Testis (tissue), 3 donors: ENCODE data around the gene WDFY2. TPM values are rescaled to one million over a fixed set of nuclear protein-coding genes. Genes with fewer than 3 reads are reported as not detected.

Source experiments
- DNase-seq: peaks from one replicate; pipeline ENCODE4 v3.0.0-alpha.2; 2019
- H3K27ac ChIP-seq, 2 donors: fragments of 200-600 bp; sonication (generic); one replicate each; pipeline ENCODE4 v1.5.1; 2019
- H3K27me3 ChIP-seq: fragments of 200-600 bp; sonication (generic); one replicate; pipeline ENCODE4 v1.5.1; 2019
- H3K36me3 ChIP-seq: fragments of 200-600 bp; sonication (generic); one replicate; pipeline ENCODE4 v1.5.1; 2017; ENCODE audit warnings: low read depth; ENCODE audit errors: missing control alignments
- H3K4me1 ChIP-seq: fragments of 200-600 bp; sonication (generic); one replicate; pipeline ENCODE4 v1.5.1; 2019
- H3K4me3 ChIP-seq, 2 donors: fragments of 200-600 bp; sonication (generic); one replicate each; pipeline ENCODE4 v1.5.1; 2017 to 2019
- H3K9me3 ChIP-seq: fragments of 200-600 bp; sonication (generic); one replicate; pipeline ENCODE4 v1.5.1; 2017
- CTCF ChIP-seq, 3 experiments: fragments of 450-650 bp in 2 of 3; fragments of 200-600 bp in 1 of 3; sonication (generic) in 1 of 3; IDR thresholded peaks; one replicate each; pipeline ENCODE4 v1.5.1; 2016 to 2019; ENCODE audit warnings: antibody characterized with exemption in 3 of 3, mild to moderate bottlenecking in 2 of 3, moderate library complexity in 1 of 3
- POLR2A ChIP-seq: fragments of 450-650 bp; IDR thresholded peaks from one replicate; pipeline ENCODE4 v1.6.1; 2017; ENCODE audit warnings: antibody characterized with exemption, mild to moderate bottlenecking, moderate library complexity
- WGBS, 2 donors: methylation state at CpG; one replicate each; pipeline ENCODE4 v1.1.5; 2018; 5-methylcytosine and 5-hydroxymethylcytosine counted together
- intact Hi-C: fragments of 100-400 bp; cut with DNase I; formaldehyde crosslinking; loops from one replicate; pipeline ENCODE4 v1.15.1; 2023; ENCODE audit warnings: low total_unique reads
- polyA plus RNA-seq: library from polyadenylated mRNA; stranded (reverse); fragments of 350-450 nt; fragmentation: Illumina TruSeq; extraction: RNeasy Lipid Tissue Mini Kit (QIAGEN cat#74804); gene quantifications from one replicate; pipeline ENCODE4 v1.2.3, GENCODE V29; 2014; ENCODE audit warnings: low read depth, low replicate concordance; ENCODE audit not compliant: insufficient read depth
- total RNA-seq, 2 donors: library from RNA; depleted of rRNA; stranded (reverse); fragments of >200 nt; gene quantifications; one replicate each; pipeline ENCODE4 v1.2.3, GENCODE V29; 2016

Gene WDFY2
- total and polyA plus RNA-seq, 3 donors from 2014 or later, result 17.1 to 45.8 (median 36.1) TPM

GRCh38 chr13:51805313-51805712 lies 221.1 kb downstream of the WDFY2 start:
- Histone ChIP-seq H3K4me1 (peaks cover 30% of the 10 kb centered on the region), H3K9me3 (no peaks in the 10 kb centered on the region), H3K27ac (peak overlapping the region in 1 of 2 donors; percentile 99), H3K4me3 (no peak overlapping the region), H3K27me3 (no peaks in the 10 kb centered on the region), H3K36me3 (no peaks in the 10 kb centered on the region)
- intact Hi-C loops, result no loop called here
- DNase-seq, result no peak
- 83 to 88% methylated on average over 4 of the region's 4 CpGs for WGBS, 2 donors
- no peak for TF ChIP-seq CTCF (IDR thresholded peaks at IDR 0.05)
- TF ChIP-seq POLR2A, result no peak

GRCh38 chr13:51805925-51806324 lies 221.7 kb downstream of the WDFY2 start:
- Histone ChIP-seq H3K4me1 (peaks cover 30% of the 10 kb centered on the region), H3K9me3 (no peaks in the 10 kb centered on the region), H3K27me3 (no peaks in the 10 kb centered on the region), H3K27ac (no peak overlapping the region), H3K36me3 (no peaks in the 10 kb centered on the region), H3K4me3 (no peak overlapping the region)
- intact Hi-C loops, result no loop called here
- 93% methylated on average over 2 of the region's 2 CpGs for WGBS, 2 donors
- DNase-seq, result no peak
- no peak for TF ChIP-seq CTCF (IDR thresholded peaks at IDR 0.05)
- TF ChIP-seq POLR2A, result no peak

GRCh38 chr13:51806566-51806965 lies 222.3 kb downstream of the WDFY2 start:
- H3K27ac ChIP-seq, result no peak overlapping the region
- no peak for TF ChIP-seq CTCF (IDR thresholded peaks at IDR 0.05)
- no peak for TF ChIP-seq POLR2A
- intact Hi-C loops, result no loop called here
- peaks cover 28% of the 10 kb centered on the region for H3K4me1 ChIP-seq
- H3K9me3 ChIP-seq, result no peaks in the 10 kb centered on the region
- H3K27me3 ChIP-seq, result no peaks in the 10 kb centered on the region
- 51 to 53% methylated on average over 2 of the region's 2 CpGs for WGBS, 2 donors
- H3K36me3 ChIP-seq, result no peaks in the 10 kb centered on the region
- DNase-seq, result no peak
- H3K4me3 ChIP-seq, result no peak overlapping the region

DNA sequence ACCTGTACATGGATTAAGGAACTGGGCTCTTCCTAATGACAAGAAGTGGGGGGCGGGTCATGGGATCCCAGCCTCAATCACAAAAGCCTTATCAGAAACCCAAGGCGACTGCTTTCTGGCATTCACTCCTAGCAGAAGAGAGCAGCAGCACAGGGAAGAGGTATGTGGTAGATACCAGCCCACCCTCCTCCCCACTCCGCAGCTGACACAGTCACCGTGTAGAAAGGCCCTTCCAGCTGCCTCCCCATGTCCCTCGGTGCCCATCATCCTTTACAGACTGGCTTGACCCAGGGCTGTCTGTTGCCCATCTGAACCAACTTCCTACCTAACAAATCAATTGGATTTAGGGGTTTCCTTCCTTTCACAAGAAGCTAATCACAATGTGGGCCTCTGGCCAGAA lies 222.8 kb downstream of the WDFY2 start:
- DNase-seq, result no peak
- H3K27ac ChIP-seq, result no peak overlapping the region
- peaks cover 25% of the 10 kb centered on the region for H3K4me1 ChIP-seq
- intact Hi-C loops, result no loop called here
- 66 to 90% methylated on average over 5 of the region's 5 CpGs for WGBS, 2 donors
- no peaks in the 10 kb centered on the region for H3K9me3 ChIP-seq
- TF ChIP-seq POLR2A, result no peak
- no peak for TF ChIP-seq CTCF (IDR thresholded peaks at IDR 0.05)
- H3K27me3 ChIP-seq, result no peaks in the 10 kb centered on the region
- no peak overlapping the region for H3K4me3 ChIP-seq
- no peaks in the 10 kb centered on the region for H3K36me3 ChIP-seq

- intact Hi-C loops, result no loop called here
- Histone ChIP-seq H3K9me3 (no peaks in the 10 kb centered on the region), H3K27ac (no peak overlapping the region), H3K4me3 (no peak overlapping the region), H3K36me3 (no peaks in the 10 kb centered on the region), H3K27me3 (no peaks in the 10 kb centered on the region), H3K4me1 (peaks cover 10% of the 10 kb centered on the region)
- TF ChIP-seq CTCF (IDR thresholded peaks at IDR 0.05), result no peak
- TF ChIP-seq POLR2A, result no peak
- DNase-seq, result no peak
These were observed 224.5 kb downstream of the WDFY2 start for GRCh38 chr13:51808811-51809210.
